Activated effector memory CD4-positive, alpha-beta T cell treated with Interleukin-2 at 50 U/mL for 16 hours (primary cell): Measurements from ENCODE around the gene ACTN3.
"Not testable (repeated sequence)": the region's sequence is repeated elsewhere in the genome, so short reads cannot be mapped to it uniquely, and the experiment has no call there.

Experiments used
- DNase-seq: peaks from one replicate; pipeline ENCODE4 v3.0.0-alpha.2; 2020

Gene ACTN3

GRCh38 chr11:66603072-66603471 is 56.4 kb downstream of the ACTN3 start:
- no peak for DNase-seq

GRCh38 chr11:66604155-66604554 is 57.5 kb downstream of the ACTN3 start:
- no peak for DNase-seq

GRCh38 chr11:66606608-66607007 is 59.9 kb downstream of the ACTN3 start:
- not testable (repeated sequence) for DNase-seq

GRCh38 chr11:66607126-66607834 is 60.6 kb downstream of the ACTN3 start:
- DNase-seq, result no peak

GRCh38 chr11:66609721-66610617 is 63.3 kb downstream of the ACTN3 start:
- DNase-seq, result no peak

GRCh38 chr11:66612458-66612857 is 65.8 kb downstream of the ACTN3 start:
- no peak for DNase-seq
